Stomach (tissue), 9 donors: ENCODE data around the gene HABP4. TPM values are rescaled to one million over a fixed set of nuclear protein-coding genes. Genes with fewer than 3 reads are reported as not detected.

ENCODE experiments used
- DNase-seq, 2 donors: peaks; one replicate each; pipeline versions ENCODE4 v3.0.0 to v3.0.0-alpha.2; 2013 to 2019
- H3K27ac ChIP-seq, 5 donors: fragments of 200-600 bp in 4 of 5; sonication (generic) in 4 of 5; one replicate each; pipeline ENCODE4 v1.5.1; 2013 to 2019; ENCODE audit warnings: mild to moderate bottlenecking in 1 of 5, moderate library complexity in 1 of 5
- H3K27me3 ChIP-seq, 3 donors: fragments of 200-600 bp; sonication (generic); one replicate each; pipeline ENCODE4 v1.5.1; 2017 to 2019; ENCODE audit warnings: mixed run types in 1 of 3
- H3K36me3 ChIP-seq, 4 donors: fragments of 200-600 bp; sonication (generic); 1 replicate in 3 of 4; 2 replicates in 1 of 4; pipeline ENCODE4 v1.5.1; 2016 to 2019
- H3K4me1 ChIP-seq, 4 donors: fragments of 200-600 bp; sonication (generic); one replicate each; pipeline ENCODE4 v1.5.1; 2016 to 2019
- H3K4me3 ChIP-seq, 4 donors: fragments of 200-600 bp; sonication (generic) in 3 of 4; one replicate each; pipeline ENCODE4 v1.5.1; 2016 to 2019; ENCODE audit warnings: mild to moderate bottlenecking in 1 of 4
- H3K9me3 ChIP-seq, 4 donors: fragments of 200-600 bp; sonication (generic); one replicate each; pipeline ENCODE4 v1.5.1; 2016 to 2019
- CTCF ChIP-seq, 7 experiments: fragments of 450-650 bp in 4 of 7; fragments of 200-600 bp in 3 of 7; sonication (generic) in 3 of 7; IDR thresholded peaks; one replicate each; pipeline ENCODE4 v1.5.1; 2016 to 2019; ENCODE audit warnings: antibody characterized with exemption in 7 of 7, control low read depth in 2 of 7, mild to moderate bottlenecking in 1 of 7
- EP300 ChIP-seq: sonication (generic); formaldehyde crosslinking; IDR thresholded peaks from one replicate; pipeline ENCODE4 v1.6.1; 2017; ENCODE audit warnings: antibody characterized with exemption
- POLR2A ChIP-seq, 4 donors: fragments of 450-650 bp; IDR thresholded peaks; one replicate each; pipeline ENCODE4 v1.6.1; 2016; ENCODE audit warnings: antibody characterized with exemption in 4 of 4, control low read depth in 2 of 4, mild to moderate bottlenecking in 1 of 4, moderate library complexity in 1 of 4
- POLR2AphosphoS5 ChIP-seq, 3 donors: sonication (generic); formaldehyde crosslinking; IDR thresholded peaks; one replicate each; pipeline ENCODE4 v1.6.1; 2016; ENCODE audit warnings: antibody characterized with exemption in 3 of 3
- WGBS, 5 donors: extraction: QIAGEN DNeasy Blood & Tissue Kit in 3 of 5; methylation state at CpG; one replicate each; pipeline versions ENCODE4 v1.1.5 to v1.1.7; 2013 to 2018; 5-methylcytosine and 5-hydroxymethylcytosine counted together
- intact Hi-C: fragments of 100-400 bp; cut with DNase I; formaldehyde crosslinking; loops from one replicate; pipeline ENCODE4 v1.15.1; 2023; ENCODE audit warnings: low total_unique reads
- polyA plus RNA-seq, 3 donors: library from polyadenylated mRNA; stranded (reverse); fragments of 200-250 nt; gene quantifications; one replicate each; pipeline ENCODE4 v1.2.3, GENCODE V29; 2013
- total RNA-seq, 5 donors: library from RNA; depleted of rRNA; stranded (reverse); fragments of >200 nt; gene quantifications; one replicate each; pipeline versions ENCODE4 v1.1.0 to v1.2.3, GENCODE V29; 2014 to 2016
- donor health status: healthy with polysubstance abuse.
- donor health status: Bipolar disorder and iron deficiency.
- donor health status: healthy.

Gene HABP4
- total and polyA plus RNA-seq, 8 donors = 0.58 to 45.1 (median 9.9) TPM

GRCh38 chr9:96493757-96494156 lies 43.8 kb downstream of the HABP4 start:
- H3K36me3 ChIP-seq = peaks cover 21 to 65% (median 49%) of the 10 kb centered on the region in 4 donors
- intact Hi-C loops = no loop called here
- H3K27ac ChIP-seq = no peak overlapping the region
- H3K4me3 ChIP-seq = no peak overlapping the region
- H3K9me3 ChIP-seq = no peaks in the 10 kb centered on the region
- no peak for TF ChIP-seq EP300
- no peak for TF ChIP-seq CTCF (IDR thresholded peaks at IDR 0.05)
- TF ChIP-seq POLR2A (IDR thresholded peaks at IDR 0.05) = no peak
- TF ChIP-seq POLR2AphosphoS5 (IDR thresholded peaks at IDR 0.05) = no peak
- 83 to 94% (median 87%) methylated on average over 13 of the region's 13 CpGs for WGBS, 5 donors
- H3K4me1 ChIP-seq = peaks cover 14 to 28% (median 16%) of the 10 kb centered on the region in 4 donors
- no peaks in the 10 kb centered on the region for H3K27me3 ChIP-seq
- no peak for DNase-seq

GRCh38 chr9:96494215-96494800 lies 44.3 kb downstream of the HABP4 start:
- Histone ChIP-seq H3K4me3 (no peak overlapping the region), H3K9me3 (no peaks in the 10 kb centered on the region), H3K27me3 (no peaks in the 10 kb centered on the region), H3K36me3 (peaks cover 15 to 59% (median 43%) of the 10 kb centered on the region in 4 donors), H3K4me1 (peaks cover 14 to 28% (median 16%) of the 10 kb centered on the region in 4 donors), H3K27ac (no peak overlapping the region)
- DNase-seq = no peak
- TF ChIP-seq POLR2AphosphoS5 (IDR thresholded peaks at IDR 0.05) (no peak), CTCF (IDR thresholded peaks at IDR 0.05) (no peak), POLR2A (IDR thresholded peaks at IDR 0.05) (no peak), EP300 (no peak)
- intact Hi-C loops = no loop called here
- 90 to 94% (median 91%) methylated on average over 8 of the region's 8 CpGs for WGBS, 5 donors

GRCh38 chr9:96495341-96495740 lies 45.4 kb downstream of the HABP4 start:
- H3K36me3 ChIP-seq = peaks cover 5 to 49% (median 33%) of the 10 kb centered on the region in 4 donors
- H3K9me3 ChIP-seq = no peaks in the 10 kb centered on the region
- no peaks in the 10 kb centered on the region for H3K27me3 ChIP-seq
- 76 to 92% (median 89%) methylated on average over 8 to 11 of the region's 11 CpGs for WGBS, 5 donors
- DNase-seq = no peak
- H3K4me3 ChIP-seq = no peak overlapping the region
- peaks cover 14 to 27% (median 16%) of the 10 kb centered on the region in 4 donors for H3K4me1 ChIP-seq
- intact Hi-C loops = no loop called here
- no peak overlapping the region for H3K27ac ChIP-seq
- TF ChIP-seq POLR2AphosphoS5 (IDR thresholded peaks at IDR 0.05) (no peak), POLR2A (IDR thresholded peaks at IDR 0.05) (no peak), CTCF (IDR thresholded peaks at IDR 0.05) (no peak), EP300 (no peak)

GRCh38 chr9:96496368-96497116 lies 46.6 kb downstream of the HABP4 start:
- Histone ChIP-seq H3K36me3 (peaks cover 0 to 40% (median 22%) of the 10 kb centered on the region in 4 donors), H3K27me3 (no peaks in the 10 kb centered on the region), H3K9me3 (no peaks in the 10 kb centered on the region), H3K4me3 (no peak overlapping the region), H3K27ac (no peak overlapping the region), H3K4me1 (peaks cover 6 to 15% (median 7%) of the 10 kb centered on the region in 4 donors)
- no peak for DNase-seq
- WGBS, 5 donors = 94 to 98% (median 97%) methylated on average over 46 to 55 of the region's 55 CpGs
- TF ChIP-seq POLR2AphosphoS5 (IDR thresholded peaks at IDR 0.05) (no peak), CTCF (IDR thresholded peaks at IDR 0.05) (no peak), EP300 (no peak), POLR2A (IDR thresholded peaks at IDR 0.05) (no peak)
- intact Hi-C loops = no loop called here
